Fibroblast of pulmonary artery (primary cell): ENCODE data around the gene TBXAS1.

ENCODE experiments used
- DNase-seq: peaks from one replicate; pipeline ENCODE4 v3.0.0-alpha.2; 2010; ENCODE audit warnings: low read depth
- H3K4me3 ChIP-seq: replicated peaks from 2 replicates; pipeline ENCODE4 v1.5.1; 2011; ENCODE audit warnings: low read depth, mild to moderate bottlenecking, control low read depth, low read length, moderate library complexity
- CTCF ChIP-seq: IDR thresholded peaks from 2 replicates; pipeline ENCODE4 v1.5.1; 2011; ENCODE audit warnings: mild to moderate bottlenecking, control low read depth, low read length, inconsistent platforms; ENCODE audit errors: missing control alignments

TBXAS1 gene

GRCh38 chr7:139886206-139886605 is 57.1 kb downstream of the TBXAS1 start:
- no peak for TF ChIP-seq CTCF
- H3K4me3 ChIP-seq, result no peak overlapping the region
- no peak for DNase-seq

- DNase-seq, result no peak
- no peak overlapping the region for H3K4me3 ChIP-seq
- no peak for TF ChIP-seq CTCF
These were observed 57.8 kb downstream of the TBXAS1 start for GRCh38 chr7:139886899-139887298.

GRCh38 chr7:139887992-139888481 is 59.0 kb downstream of the TBXAS1 start:
- TF ChIP-seq CTCF, result no peak
- H3K4me3 ChIP-seq, result no peak overlapping the region
- DNase-seq, result no peak

- TF ChIP-seq CTCF, result no peak
- DNase-seq, result no peak
- H3K4me3 ChIP-seq, result no peak overlapping the region
These were observed 60.3 kb downstream of the TBXAS1 start for GRCh38 chr7:139889186-139889871.

- TF ChIP-seq CTCF, result no peak
- DNase-seq, result no peak
- no peak overlapping the region for H3K4me3 ChIP-seq
These were observed 64.4 kb downstream of the TBXAS1 start for GRCh38 chr7:139893461-139893860.

- no peak for DNase-seq
- H3K4me3 ChIP-seq, result no peak overlapping the region
- no peak for TF ChIP-seq CTCF
These were observed 64.9 kb downstream of the TBXAS1 start for GRCh38 chr7:139893999-139894398.

- no peak for TF ChIP-seq CTCF
- H3K4me3 ChIP-seq, result no peak overlapping the region
- no peak for DNase-seq
These were observed 66.2 kb downstream of the TBXAS1 start for GRCh38 chr7:139895141-139895829.
